ENCODE measurements around the gene ADGRG3.
"Not testable (repeated sequence)": the region's sequence is repeated elsewhere in the genome, so short reads cannot be mapped to it uniquely, and the experiment has no call there.

The ADGRG3 gene

DNA sequence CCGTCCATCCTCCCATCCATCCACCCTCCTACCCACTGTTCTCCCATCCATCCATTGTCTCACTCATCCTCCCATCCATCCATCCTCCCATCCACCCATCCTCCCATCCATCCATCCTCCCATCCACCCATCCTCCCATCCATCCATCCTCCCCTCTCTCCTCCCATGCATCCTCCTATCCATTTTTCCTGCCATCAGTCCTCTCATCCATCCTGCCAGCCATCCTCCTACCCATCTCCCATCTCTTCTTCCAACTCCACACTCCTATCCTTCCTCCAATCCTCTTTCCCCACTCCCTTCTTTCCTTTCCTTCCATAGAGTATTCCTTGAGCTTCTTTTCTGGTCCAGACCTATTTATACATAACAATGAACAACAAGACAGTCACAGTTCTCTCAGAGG lies 38.6 kb downstream of the ADGRG3 start:
- ChIA-PET CTCF (no interaction called here), POLR2A (no interaction called here)
- DNase-seq (ENCODE audit: extremely low spot score) = no peak
- TF ChIP-seq ARNT (IDR thresholded peaks at IDR 0.05) = no peak
- no peak for TF ChIP-seq FOXK2 (IDR thresholded peaks at IDR 0.05)
- no peak for TF ChIP-seq ZNF384 (IDR thresholded peaks at IDR 0.05)
- no peak for TF ChIP-seq NFRKB (IDR thresholded peaks at IDR 0.05)
- no peak for TF ChIP-seq CTBP1 (IDR thresholded peaks at IDR 0.05; ENCODE audit: borderline replicate concordance)
- no peak for TF ChIP-seq SP1 (IDR thresholded peaks at IDR 0.05)
- no peak for TF ChIP-seq BHLHE40 (IDR thresholded peaks at IDR 0.05; ENCODE audit: borderline replicate concordance)
- TF ChIP-seq HDGF (IDR thresholded peaks at IDR 0.05; ENCODE audit: borderline replicate concordance) = no peak
- no peak for TF ChIP-seq PKNOX1 (IDR thresholded peaks at IDR 0.05)
- TF ChIP-seq SUZ12 (IDR thresholded peaks at IDR 0.05) = no peak
- TF ChIP-seq LEF1 (IDR thresholded peaks at IDR 0.05; ENCODE audit: borderline replicate concordance) = no peak
- no peak for TF ChIP-seq L3MBTL2 (conservative IDR thresholded peaks at IDR 0.05)
- no peak for TF ChIP-seq FOXM1 (IDR thresholded peaks at IDR 0.05; ENCODE audit: borderline replicate concordance)
- TF ChIP-seq FOXA1 (IDR thresholded peaks at IDR 0.05) = no peak
- TF ChIP-seq TARDBP (IDR thresholded peaks at IDR 0.05) = no peak
- TF ChIP-seq ELF4 (IDR thresholded peaks at IDR 0.05) = no peak

GRCh38 chr16:57707331-57707730 lies 39.2 kb downstream of the ADGRG3 start:
- ChIA-PET POLR2A (no interaction called here), CTCF (no interaction called here)
- TF ChIP-seq L3MBTL2 (conservative IDR thresholded peaks at IDR 0.05) (no peak), NFRKB (IDR thresholded peaks at IDR 0.05) (no peak), SUZ12 (IDR thresholded peaks at IDR 0.05) (no peak), FOXA1 (IDR thresholded peaks at IDR 0.05) (no peak), CTBP1 (IDR thresholded peaks at IDR 0.05; ENCODE audit: borderline replicate concordance) (no peak), HDGF (IDR thresholded peaks at IDR 0.05; ENCODE audit: borderline replicate concordance) (no peak), LEF1 (IDR thresholded peaks at IDR 0.05; ENCODE audit: borderline replicate concordance) (no peak), FOXK2 (IDR thresholded peaks at IDR 0.05) (no peak), FOXM1 (IDR thresholded peaks at IDR 0.05; ENCODE audit: borderline replicate concordance) (no peak), ARNT (IDR thresholded peaks at IDR 0.05) (no peak), ELF4 (IDR thresholded peaks at IDR 0.05) (no peak), BHLHE40 (IDR thresholded peaks at IDR 0.05; ENCODE audit: borderline replicate concordance) (no peak), SP1 (IDR thresholded peaks at IDR 0.05) (no peak), TARDBP (IDR thresholded peaks at IDR 0.05) (no peak), ZNF384 (IDR thresholded peaks at IDR 0.05) (no peak)
- no peak for DNase-seq (ENCODE audit: extremely low spot score)

- no peak for DNase-seq (ENCODE audit: extremely low spot score)
- ChIA-PET POLR2A (no interaction called here), CTCF (no interaction called here)
- TF ChIP-seq ZNF384 (IDR thresholded peaks at IDR 0.05) (no peak), CTBP1 (IDR thresholded peaks at IDR 0.05; ENCODE audit: borderline replicate concordance) (no peak), NFRKB (IDR thresholded peaks at IDR 0.05) (no peak), FOXK2 (IDR thresholded peaks at IDR 0.05) (no peak), BHLHE40 (IDR thresholded peaks at IDR 0.05; ENCODE audit: borderline replicate concordance) (no peak), LEF1 (IDR thresholded peaks at IDR 0.05; ENCODE audit: borderline replicate concordance) (no peak)
These were observed 40.1 kb downstream of the ADGRG3 start for GRCh38 chr16:57708168-57708567.

DNA sequence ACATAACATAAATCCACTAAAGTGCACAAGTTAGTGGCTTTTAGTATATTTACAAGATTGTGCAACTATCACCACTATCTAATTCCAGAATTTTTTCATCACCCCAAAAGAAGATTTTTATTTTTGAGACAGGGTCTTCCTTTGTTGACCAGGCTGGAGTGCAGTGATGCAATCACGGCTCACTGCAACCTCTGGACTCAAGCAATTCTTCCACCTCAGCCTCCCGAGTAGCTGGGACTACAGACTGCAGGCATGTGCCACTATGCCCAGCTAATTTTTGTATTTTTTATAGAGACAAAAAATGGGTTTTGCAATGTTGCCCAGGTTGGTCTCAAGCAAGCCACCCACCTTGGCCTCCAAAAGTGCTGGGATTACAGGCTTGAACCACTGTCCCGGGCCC lies 41.6 kb downstream of the ADGRG3 start:
- no peak for DNase-seq (ENCODE audit: extremely low spot score)
- ChIA-PET CTCF (no interaction called here), POLR2A (no interaction called here)
- no peak for TF ChIP-seq TARDBP (IDR thresholded peaks at IDR 0.05)
- TF ChIP-seq L3MBTL2 (conservative IDR thresholded peaks at IDR 0.05) = no peak
- TF ChIP-seq FOXM1 (IDR thresholded peaks at IDR 0.05; ENCODE audit: borderline replicate concordance) = no peak
- no peak for TF ChIP-seq SUZ12 (IDR thresholded peaks at IDR 0.05)
- no peak for TF ChIP-seq LEF1 (IDR thresholded peaks at IDR 0.05; ENCODE audit: borderline replicate concordance)
- TF ChIP-seq NFRKB (IDR thresholded peaks at IDR 0.05) = no peak
- TF ChIP-seq ELF4 (IDR thresholded peaks at IDR 0.05) = no peak
- TF ChIP-seq BHLHE40 (IDR thresholded peaks at IDR 0.05; ENCODE audit: borderline replicate concordance) = no peak
- TF ChIP-seq FOXK2 (IDR thresholded peaks at IDR 0.05) = no peak
- TF ChIP-seq PKNOX1 (IDR thresholded peaks at IDR 0.05) = no peak
- TF ChIP-seq ZNF384 (IDR thresholded peaks at IDR 0.05) = no peak
- no peak for TF ChIP-seq FOXA1 (IDR thresholded peaks at IDR 0.05)
- no peak for TF ChIP-seq ARNT (IDR thresholded peaks at IDR 0.05)

DNA sequence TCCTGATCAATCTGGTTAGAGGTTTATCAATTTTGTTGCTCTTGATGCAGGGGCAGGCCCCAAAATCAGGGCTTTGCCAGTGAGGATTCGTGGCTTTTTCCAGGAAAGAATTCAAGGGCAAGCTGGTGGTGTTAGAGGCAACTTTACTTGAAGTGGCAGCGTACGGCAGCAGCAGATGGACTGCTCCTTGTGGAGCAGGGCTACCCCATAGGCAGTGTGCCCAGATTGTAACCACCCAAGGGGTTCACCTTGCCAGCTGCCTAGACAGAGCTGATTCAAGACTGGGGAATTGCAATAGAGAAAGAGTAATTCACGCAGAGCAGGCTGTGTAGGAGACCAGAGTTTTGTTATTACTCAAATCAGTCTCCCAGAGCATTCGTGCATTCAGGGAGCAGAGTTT lies 43.2 kb downstream of the ADGRG3 start:
- TF ChIP-seq FOXK2 (IDR thresholded peaks at IDR 0.05) (no peak), SUZ12 (IDR thresholded peaks at IDR 0.05) (no peak), NFRKB (IDR thresholded peaks at IDR 0.05) (no peak), FOXA1 (IDR thresholded peaks at IDR 0.05) (no peak), SP1 (IDR thresholded peaks at IDR 0.05) (no peak), L3MBTL2 (conservative IDR thresholded peaks at IDR 0.05) (no peak), PKNOX1 (IDR thresholded peaks at IDR 0.05) (no peak), HDGF (IDR thresholded peaks at IDR 0.05; ENCODE audit: borderline replicate concordance) (no peak), BHLHE40 (IDR thresholded peaks at IDR 0.05; ENCODE audit: borderline replicate concordance) (no peak), ARNT (IDR thresholded peaks at IDR 0.05) (no peak), CTBP1 (IDR thresholded peaks at IDR 0.05; ENCODE audit: borderline replicate concordance) (no peak), LEF1 (IDR thresholded peaks at IDR 0.05; ENCODE audit: borderline replicate concordance) (no peak), ZNF384 (IDR thresholded peaks at IDR 0.05) (no peak), ELF4 (IDR thresholded peaks at IDR 0.05) (no peak), FOXM1 (IDR thresholded peaks at IDR 0.05; ENCODE audit: borderline replicate concordance) (no peak), TARDBP (IDR thresholded peaks at IDR 0.05) (no peak)
- DNase-seq (ENCODE audit: extremely low spot score) = no peak
- ChIA-PET CTCF (no interaction called here), POLR2A (interaction anchor here (1.7 kb wide), 1 partner anchor 24 kb away, joined by 6 read pairs; the partner anchor contains the start of gene KATNB1)

GRCh38 chr16:57711993-57712392 lies 43.9 kb downstream of the ADGRG3 start:
- DNase-seq (ENCODE audit: extremely low spot score) = no peak
- no peak for TF ChIP-seq CTBP1 (IDR thresholded peaks at IDR 0.05; ENCODE audit: borderline replicate concordance)
- TF ChIP-seq HDGF (IDR thresholded peaks at IDR 0.05; ENCODE audit: borderline replicate concordance) = no peak
- TF ChIP-seq PKNOX1 (IDR thresholded peaks at IDR 0.05) = no peak
- no peak for TF ChIP-seq NFRKB (IDR thresholded peaks at IDR 0.05)
- TF ChIP-seq ARNT (IDR thresholded peaks at IDR 0.05) = no peak
- no peak for TF ChIP-seq FOXK2 (IDR thresholded peaks at IDR 0.05)
- TF ChIP-seq TARDBP (IDR thresholded peaks at IDR 0.05) = no peak
- TF ChIP-seq BHLHE40 (IDR thresholded peaks at IDR 0.05; ENCODE audit: borderline replicate concordance) = no peak
- no peak for TF ChIP-seq L3MBTL2 (conservative IDR thresholded peaks at IDR 0.05)
- no peak for TF ChIP-seq SP1 (IDR thresholded peaks at IDR 0.05)
- TF ChIP-seq LEF1 (IDR thresholded peaks at IDR 0.05; ENCODE audit: borderline replicate concordance) = no peak
- TF ChIP-seq FOXM1 (IDR thresholded peaks at IDR 0.05; ENCODE audit: borderline replicate concordance) = no peak
- TF ChIP-seq SUZ12 (IDR thresholded peaks at IDR 0.05) = no peak
- no peak for TF ChIP-seq FOXA1 (IDR thresholded peaks at IDR 0.05)
- TF ChIP-seq ELF4 (IDR thresholded peaks at IDR 0.05) = no peak
- TF ChIP-seq ZNF384 (IDR thresholded peaks at IDR 0.05) = no peak
- POLR2A ChIA-PET = interaction anchor here (1.7 kb wide), 1 partner anchor 23 kb away, joined by 6 read pairs; the partner anchor contains the start of gene KATNB1
- CTCF ChIA-PET = no interaction called here

GRCh38 chr16:57712569-57712968 lies 44.5 kb downstream of the ADGRG3 start:
- CTCF ChIA-PET; DNase-seq (ENCODE audit: extremely low spot score); POLR2A ChIA-PET: not testable (repeated sequence)
